Fibroblast of mammary gland (primary cell): Measurements from ENCODE around the gene NKX6-2.
"Not testable (repeated sequence)": the region's sequence is repeated elsewhere in the genome, so short reads cannot be mapped to it uniquely, and the experiment has no call there.

ENCODE experiments used
- DNase-seq: peaks from one replicate; pipeline ENCODE4 v3.0.0-alpha.2; 2010; ENCODE audit warnings: low read depth
- H3K4me3 ChIP-seq: 2 replicates; pipeline ENCODE4 v1.5.1; 2011; ENCODE audit warnings: low read depth, mild to moderate bottlenecking, low read length, moderate library complexity; ENCODE audit not compliant: control insufficient read depth
- CTCF ChIP-seq: conservative IDR thresholded peaks from 2 replicates; pipeline ENCODE4 v1.5.1; 2011; ENCODE audit warnings: low read depth, low read length, inconsistent platforms; ENCODE audit not compliant: control insufficient read depth, insufficient read depth

Gene NKX6-2

GRCh38 chr10:132828681-132829080, 42.7 kb upstream of the NKX6-2 start:
- H3K4me3 ChIP-seq, result no peak overlapping the region
- TF ChIP-seq CTCF, result no peak
- DNase-seq, result no peak

- no peak overlapping the region for H3K4me3 ChIP-seq
- no peak for DNase-seq
- TF ChIP-seq CTCF, result no peak
Observed at GRCh38 chr10:132827861-132828539, 42.1 kb upstream of the NKX6-2 start.

- DNase-seq, result no peak
Observed at GRCh38 chr10:132827423-132827789, 41.5 kb upstream of the NKX6-2 start.

GRCh38 chr10:132826524-132827422, 40.8 kb upstream of the NKX6-2 start:
- TF ChIP-seq CTCF, result no peak
- DNase-seq, result no peak
- no peak overlapping the region for H3K4me3 ChIP-seq

More at GRCh38 chr10:132827423-132827789, 41.5 kb upstream of the NKX6-2 start:
- H3K4me3 ChIP-seq, result no peak overlapping the region
- no peak for TF ChIP-seq CTCF

GRCh38 chr10:132825783-132826523, 40.0 kb upstream of the NKX6-2 start:
- not testable (repeated sequence) for DNase-seq, H3K4me3 ChIP-seq

GRCh38 chr10:132820056-132820455, 34.1 kb upstream of the NKX6-2 start:
- TF ChIP-seq CTCF, result no peak
- DNase-seq, result no peak
- H3K4me3 ChIP-seq, result no peak overlapping the region

GRCh38 chr10:132817701-132818211, 31.8 kb upstream of the NKX6-2 start:
- DNase-seq, result no peak
- no peak overlapping the region for H3K4me3 ChIP-seq
- no peak for TF ChIP-seq CTCF
